NCI-H82 treated with DMSO at 0.1 percent for 48 hours (cell line): Measurements from ENCODE around the gene BANK1.

ENCODE experiments used
- DNase-seq: peaks from one replicate; lab custom pipeline; 2025; ENCODE audit not compliant: unreplicated experiment; lab: John Stamatoyannopoulos, UW

BANK1 gene

GRCh38 chr4:102007959-102008425 is 217.5 kb downstream of the BANK1 start:
- DNase-seq, result no peak

- no peak for DNase-seq
These were observed 218.2 kb downstream of the BANK1 start for GRCh38 chr4:102008711-102009110.

- DNase-seq, result no peak
These were observed 231.8 kb downstream of the BANK1 start for GRCh38 chr4:102022343-102022742.

- no peak for DNase-seq
These were observed 237.4 kb downstream of the BANK1 start for GRCh38 chr4:102027961-102028360.

GRCh38 chr4:102031406-102031805 is 240.9 kb downstream of the BANK1 start:
- DNase-seq, result no peak

GRCh38 chr4:102036016-102036415 is 245.5 kb downstream of the BANK1 start:
- no peak for DNase-seq

- no peak for DNase-seq
These were observed 246.3 kb downstream of the BANK1 start for GRCh38 chr4:102036619-102037376.

GRCh38 chr4:102037566-102037965 is 247.0 kb downstream of the BANK1 start:
- DNase-seq, result no peak

- DNase-seq, result no peak
These were observed 252.6 kb downstream of the BANK1 start for GRCh38 chr4:102042871-102043802.

- DNase-seq, result no peak
These were observed 257.1 kb downstream of the BANK1 start for GRCh38 chr4:102047616-102048015.

GRCh38 chr4:102055805-102056204 is 265.3 kb downstream of the BANK1 start:
- no peak for DNase-seq

- no peak for DNase-seq
These were observed 266.6 kb downstream of the BANK1 start for GRCh38 chr4:102057122-102057521.

GRCh38 chr4:102061133-102061532 is 270.6 kb downstream of the BANK1 start:
- no peak for DNase-seq

- DNase-seq, result no peak
These were observed 274.4 kb downstream of the BANK1 start for GRCh38 chr4:102064747-102065442.

- no peak for DNase-seq
These were observed 286.1 kb downstream of the BANK1 start for GRCh38 chr4:102076622-102077021.

- no peak for DNase-seq
These were observed 289.7 kb downstream of the BANK1 start for GRCh38 chr4:102080184-102080583.

GRCh38 chr4:102089850-102090621 is 299.5 kb downstream of the BANK1 start:
- DNase-seq, result no peak

GRCh38 chr4:102091656-102092055 is 301.1 kb downstream of the BANK1 start:
- DNase-seq, result no peak

- no peak for DNase-seq
These were observed 304.0 kb downstream of the BANK1 start for GRCh38 chr4:102094481-102094880.

GRCh38 chr4:102103368-102103767 is 312.8 kb downstream of the BANK1 start:
- no peak for DNase-seq

- no peak for DNase-seq
These were observed 313.7 kb downstream of the BANK1 start for GRCh38 chr4:102104278-102104677.
